NB4 (cell line): ENCODE measurements around the gene GRM7.

Source experiments
- CTCF ChIP-seq: IDR thresholded peaks from one replicate; pipeline ENCODE4 v1.5.1; 2012; ENCODE audit warnings: low read depth, low read length
- POLR2A ChIP-seq: IDR thresholded peaks from 2 replicates; pipeline ENCODE4 v1.6.1; 2011; ENCODE audit warnings: mild to moderate bottlenecking; ENCODE audit not compliant: insufficient read length; ENCODE audit errors: extremely low read depth

GRCh38 chr3:7734456-7734855, 873.5 kb downstream of the GRM7 start:
- no peak for TF ChIP-seq POLR2A
- TF ChIP-seq CTCF: no peak
